Osteoblast (primary cell): ENCODE results near the gene CASKIN1. TPM values are rescaled to one million over a fixed set of nuclear protein-coding genes. Genes with fewer than 3 reads are reported as not detected.

Experiments used
- DNase-seq: peaks from one replicate; pipeline ENCODE4 v3.0.0; 2011; ENCODE audit warnings: low spot score, mixed read lengths; ENCODE audit not compliant: insufficient read length; ENCODE audit errors: missing footprints
- H2AFZ ChIP-seq: 2 replicates; pipeline ENCODE4 v1.6.0; 2011; ENCODE audit warnings: mild to moderate bottlenecking, low read length
- H3K27ac ChIP-seq: 2 replicates; pipeline ENCODE4 v1.5.1; 2011; ENCODE audit warnings: mild to moderate bottlenecking, low read depth, low read length, moderate library complexity
- H3K27me3 ChIP-seq: 2 replicates; pipeline ENCODE4 v1.6.0; 2012; ENCODE audit warnings: mild to moderate bottlenecking, control low read depth, inconsistent platforms, low read length, moderate library complexity; ENCODE audit not compliant: insufficient read depth
- H3K36me3 ChIP-seq: 2 replicates; pipeline ENCODE4 v1.5.1; 2011; ENCODE audit warnings: mild to moderate bottlenecking, low read length, control low read depth, moderate library complexity; ENCODE audit not compliant: insufficient read depth
- H3K4me1 ChIP-seq: 2 replicates; pipeline ENCODE4 v1.5.1; 2011; ENCODE audit warnings: mild to moderate bottlenecking, low read length, control low read depth, moderate library complexity; ENCODE audit not compliant: insufficient read depth
- H3K4me2 ChIP-seq: 2 replicates; pipeline ENCODE4 v1.6.0; 2011; ENCODE audit warnings: mild to moderate bottlenecking, low read length; ENCODE audit not compliant: insufficient read depth
- H3K4me3 ChIP-seq: fragments of 200-600 bp; sonication (generic); 3 replicates; pipeline ENCODE4 v1.5.1; 2012; ENCODE audit warnings: mild to moderate bottlenecking, low read length, inconsistent platforms; ENCODE audit not compliant: insufficient read depth
- H3K79me2 ChIP-seq: 2 replicates; pipeline ENCODE4 v1.6.0; 2012; ENCODE audit warnings: mild to moderate bottlenecking, low read length, control low read depth, inconsistent platforms; ENCODE audit not compliant: insufficient read depth
- H3K9me3 ChIP-seq: 2 replicates; pipeline ENCODE4 v1.5.1; 2011; ENCODE audit warnings: low read depth, low read length, control low read depth
- H4K20me1 ChIP-seq: 2 replicates; pipeline ENCODE4 v1.6.0; 2012; ENCODE audit warnings: mild to moderate bottlenecking, low read length, control low read depth; ENCODE audit not compliant: insufficient read depth
- CTCF ChIP-seq: IDR thresholded peaks from 2 replicates; pipeline ENCODE4 v1.5.1; 2011; ENCODE audit warnings: mild to moderate bottlenecking, low read depth, low read length, moderate library complexity; ENCODE audit errors: extremely low read depth
- total RNA-seq: library from RNA; depleted of rRNA; stranded (reverse); fragments of >200 nt; gene quantifications from 2 replicates; pipeline ENCODE4 v1.2.3, GENCODE V29; 2012

The CASKIN1 gene
- total RNA-seq, 1 donor: not detected

- Histone ChIP-seq H3K4me1 (no peaks in the 10 kb centered on the region), H3K4me2 (no peak overlapping the region), H4K20me1 (peaks cover 4% of the 10 kb centered on the region), H3K27me3 (no peaks in the 10 kb centered on the region), H3K27ac (no peak overlapping the region), H3K36me3 (peaks cover 9% of the 10 kb centered on the region), H3K79me2 (no peaks in the 10 kb centered on the region), H2AFZ (no peak overlapping the region), H3K4me3 (no peak overlapping the region), H3K9me3 (no peaks in the 10 kb centered on the region)
- DNase-seq: no peak
- no peak for TF ChIP-seq CTCF
Measured at GRCh38 chr16:2181952-2182351, 14.5 kb downstream of the CASKIN1 start.

GRCh38 chr16:2180962-2181923 is 15.2 kb downstream of the CASKIN1 start:
- Histone ChIP-seq H3K27ac (no peak overlapping the region), H2AFZ (no peak overlapping the region), H3K4me3 (no peak overlapping the region), H4K20me1 (peaks cover 4% of the 10 kb centered on the region), H3K4me1 (no peaks in the 10 kb centered on the region), H3K36me3 (peaks cover 14% of the 10 kb centered on the region), H3K4me2 (no peak overlapping the region), H3K79me2 (no peaks in the 10 kb centered on the region), H3K27me3 (no peaks in the 10 kb centered on the region), H3K9me3 (no peaks in the 10 kb centered on the region)
- no peak for DNase-seq
- no peak for TF ChIP-seq CTCF

- no peak for DNase-seq
- TF ChIP-seq CTCF: no peak
- H3K4me1 ChIP-seq: no peaks in the 10 kb centered on the region
- no peaks in the 10 kb centered on the region for H3K27me3 ChIP-seq
- peaks cover 4% of the 10 kb centered on the region for H4K20me1 ChIP-seq
- H3K9me3 ChIP-seq: no peaks in the 10 kb centered on the region
- H3K79me2 ChIP-seq: no peaks in the 10 kb centered on the region
- H3K27ac ChIP-seq: no peak overlapping the region
- no peak overlapping the region for H3K4me2 ChIP-seq
- H2AFZ ChIP-seq: no peak overlapping the region
- peaks cover 22% of the 10 kb centered on the region for H3K36me3 ChIP-seq
- H3K4me3 ChIP-seq: no peak overlapping the region
Measured at GRCh38 chr16:2180461-2180860, 15.9 kb downstream of the CASKIN1 start.

- Histone ChIP-seq H3K36me3 (peaks cover 30% of the 10 kb centered on the region), H3K79me2 (no peaks in the 10 kb centered on the region), H3K9me3 (no peaks in the 10 kb centered on the region), H3K4me1 (no peaks in the 10 kb centered on the region), H3K27ac (no peak overlapping the region), H4K20me1 (peaks cover 4% of the 10 kb centered on the region), H3K4me3 (no peak overlapping the region), H3K27me3 (no peaks in the 10 kb centered on the region), H2AFZ (no peak overlapping the region), H3K4me2 (no peak overlapping the region)
- TF ChIP-seq CTCF: no peak
- no peak for DNase-seq
Measured at GRCh38 chr16:2179576-2179975, 16.8 kb downstream of the CASKIN1 start.
